HG03095 (cell line): ENCODE measurements around the gene EPSTI1.

Experiments used
- ATAC-seq: cut with Tn5 transposase; IDR thresholded peaks from one replicate; pipeline ENCODE4 v1.9.1; 2021; ENCODE audit warnings: moderate library complexity; ENCODE audit not compliant: unreplicated experiment

The EPSTI1 gene, protein sequence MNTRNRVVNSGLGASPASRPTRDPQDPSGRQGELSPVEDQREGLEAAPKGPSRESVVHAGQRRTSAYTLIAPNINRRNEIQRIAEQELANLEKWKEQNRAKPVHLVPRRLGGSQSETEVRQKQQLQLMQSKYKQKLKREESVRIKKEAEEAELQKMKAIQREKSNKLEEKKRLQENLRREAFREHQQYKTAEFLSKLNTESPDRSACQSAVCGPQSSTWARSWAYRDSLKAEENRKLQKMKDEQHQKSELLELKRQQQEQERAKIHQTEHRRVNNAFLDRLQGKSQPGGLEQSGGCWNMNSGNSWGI

DNA sequence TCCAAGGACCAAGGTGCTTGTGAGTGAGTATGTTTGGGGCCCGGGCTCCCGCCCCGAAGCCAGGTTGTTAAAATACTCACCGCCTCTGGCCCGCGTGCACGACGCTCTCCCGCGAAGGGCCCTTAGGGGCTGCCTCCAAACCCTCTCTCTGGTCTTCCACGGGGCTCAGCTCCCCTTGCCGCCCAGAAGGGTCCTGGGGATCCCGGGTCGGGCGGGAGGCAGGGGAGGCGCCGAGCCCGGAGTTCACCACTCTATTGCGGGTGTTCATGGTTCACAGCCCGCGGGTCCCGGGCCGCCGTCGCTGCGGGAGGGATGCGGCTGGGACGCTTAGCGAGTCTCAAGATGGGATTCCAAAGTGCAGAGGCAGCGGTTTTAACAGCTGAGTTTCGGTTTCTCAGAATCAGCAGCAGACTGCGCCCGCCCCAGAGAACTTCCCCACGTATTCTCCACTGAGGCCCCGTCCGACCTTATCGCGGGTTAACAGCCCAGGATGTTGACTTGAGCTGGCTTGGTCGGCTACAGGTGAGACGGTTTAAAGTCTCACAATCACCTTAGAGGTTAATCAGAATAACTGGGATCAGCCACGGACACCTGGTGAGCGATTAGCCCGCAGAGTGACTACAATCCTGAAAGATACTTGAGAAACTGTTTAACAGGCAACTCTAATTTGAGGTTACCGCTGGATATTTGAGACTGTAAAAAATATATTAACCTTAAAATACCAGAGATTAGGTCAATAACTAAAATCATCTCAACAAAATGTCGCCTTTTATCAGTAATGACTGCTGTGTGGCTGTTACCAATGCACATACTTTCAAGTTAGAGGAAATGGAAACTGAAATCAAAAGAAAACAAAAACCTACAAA is at the start of gene EPSTI1:
Gene EPSTI1, minus strand, starts transcription at position 344 of the 866 bp plus-strand sequence. Its CDS starts 76 bp downstream, at position 268.
- ATAC-seq = peak; percentile 73

DNA sequence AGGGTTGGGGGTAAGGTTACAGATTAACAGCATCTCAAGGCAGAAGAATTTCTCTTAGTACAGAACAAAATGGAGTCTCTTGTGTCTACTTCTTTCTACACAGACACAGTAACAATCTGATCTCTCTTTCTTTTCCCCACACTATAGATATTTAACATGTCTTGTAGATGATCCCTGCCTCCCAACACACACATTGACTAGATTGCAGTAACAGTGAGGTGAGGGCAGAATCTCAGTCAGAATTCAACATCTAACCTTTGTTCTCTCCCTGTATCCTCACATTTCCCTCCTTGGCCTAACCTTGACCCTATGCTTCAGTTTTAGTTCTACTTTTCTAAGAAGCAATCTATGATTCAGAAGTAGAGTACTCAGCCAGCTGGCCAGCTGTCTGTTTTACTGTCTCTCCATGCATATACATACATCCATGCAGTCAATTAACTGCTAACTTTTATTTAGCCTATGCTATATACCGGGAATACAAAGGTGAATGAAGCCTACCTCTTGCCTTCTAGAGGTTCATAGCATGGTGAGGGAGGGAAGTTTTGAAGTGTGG is 49.4 kb upstream of the EPSTI1 start:
- ATAC-seq = peak; percentile 58

DNA sequence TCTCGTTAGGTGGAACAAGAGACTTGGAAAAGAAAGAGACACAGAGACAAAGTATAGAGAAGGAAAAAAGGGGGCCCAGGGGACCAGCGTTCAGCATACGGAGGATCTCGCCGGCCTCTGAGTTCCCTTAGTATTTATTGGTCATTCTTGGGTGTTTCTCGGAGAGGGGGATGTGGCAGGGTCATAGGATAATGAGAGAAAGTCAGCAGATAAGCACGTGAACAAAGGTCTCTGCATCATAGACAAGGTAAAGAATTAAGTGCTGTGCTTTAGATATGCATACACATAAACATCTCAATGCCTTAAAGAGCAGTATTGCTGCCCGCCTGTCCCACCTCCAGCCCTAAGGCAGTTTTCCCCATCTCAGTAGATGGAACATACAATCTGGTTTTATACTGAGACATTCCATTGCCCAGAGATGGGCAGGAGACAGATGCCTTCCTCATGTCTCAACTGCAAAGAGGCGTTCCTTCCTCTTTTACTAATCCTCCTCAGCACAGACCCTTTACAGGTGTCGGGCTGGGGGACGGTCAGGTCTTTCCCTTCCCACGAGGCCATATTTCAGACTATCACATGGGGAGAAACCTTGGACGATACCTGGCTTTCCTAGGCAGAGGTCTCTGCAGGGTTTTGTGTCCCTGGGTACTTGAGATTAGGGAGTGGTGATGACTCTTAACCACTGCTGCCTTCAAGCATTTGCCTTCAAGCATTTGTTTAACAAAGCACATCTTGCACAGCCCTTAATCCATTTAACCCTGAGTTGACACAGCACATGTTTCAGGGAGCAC is 48.7 kb upstream of the EPSTI1 start:
- peak; percentile 13 for ATAC-seq

DNA sequence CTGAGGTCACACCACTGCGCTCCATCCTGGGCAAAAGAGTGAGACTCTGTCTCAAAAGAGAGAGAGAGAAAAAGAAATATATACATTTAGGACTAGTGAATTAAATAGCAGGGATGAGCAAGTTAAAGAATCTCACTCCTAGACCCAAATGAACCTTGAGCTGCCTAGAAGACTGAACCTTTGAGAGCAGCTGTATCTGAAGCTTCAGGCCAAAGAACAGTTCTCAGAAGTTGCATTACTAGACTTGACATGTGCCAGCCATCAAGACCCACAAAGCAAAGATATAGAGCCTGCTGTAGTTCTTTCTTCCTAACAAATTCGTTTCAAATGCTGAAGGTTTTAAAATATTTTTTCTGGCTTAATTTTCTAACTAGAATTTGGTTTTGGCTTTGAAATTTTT is 47.9 kb upstream of the EPSTI1 start:
- no peak for ATAC-seq

DNA sequence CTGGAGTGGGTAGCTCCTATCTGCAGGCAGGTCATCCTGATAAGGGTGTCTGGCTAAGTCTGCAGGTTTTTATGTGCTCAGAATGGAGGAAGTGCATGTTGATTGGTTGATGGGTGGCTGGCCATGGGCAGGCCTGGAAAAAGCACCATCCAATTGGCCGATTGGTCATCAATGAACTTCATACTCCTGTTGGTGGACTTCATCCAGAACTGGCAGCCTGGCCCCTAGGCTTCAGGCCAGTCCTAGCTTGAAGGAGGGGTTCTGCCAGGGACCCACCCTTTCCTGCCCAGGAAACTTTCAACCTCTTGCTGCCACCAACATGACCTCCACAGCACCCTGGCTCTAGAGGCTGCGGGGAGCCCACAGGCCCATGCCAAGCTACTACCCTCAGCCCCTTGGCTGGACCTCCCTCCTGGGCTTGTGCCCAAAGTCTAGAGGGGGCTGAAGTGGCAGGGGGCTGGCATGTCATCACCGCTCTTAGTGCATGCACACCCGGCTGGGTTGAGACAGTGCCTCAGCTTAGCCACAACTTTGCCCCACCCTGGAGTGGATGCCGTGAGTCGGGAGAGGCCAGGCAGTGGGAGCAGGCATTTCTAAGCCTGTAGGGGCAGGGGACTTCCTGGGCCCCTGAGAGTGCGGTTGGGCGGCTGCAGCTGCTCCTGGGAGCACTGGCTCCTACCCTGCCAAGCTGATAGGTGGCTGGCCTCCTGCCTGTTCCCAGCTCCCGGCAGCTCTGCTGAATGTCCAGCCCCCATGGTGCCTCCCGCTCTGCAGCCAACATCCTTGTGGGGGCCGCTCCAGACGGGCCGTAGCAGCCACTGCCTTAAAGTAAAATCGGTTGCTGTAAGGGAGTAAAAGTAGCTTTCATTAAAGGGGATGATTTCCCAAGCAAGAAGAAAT is 44.6 kb upstream of the EPSTI1 start:
- no peak for ATAC-seq

DNA sequence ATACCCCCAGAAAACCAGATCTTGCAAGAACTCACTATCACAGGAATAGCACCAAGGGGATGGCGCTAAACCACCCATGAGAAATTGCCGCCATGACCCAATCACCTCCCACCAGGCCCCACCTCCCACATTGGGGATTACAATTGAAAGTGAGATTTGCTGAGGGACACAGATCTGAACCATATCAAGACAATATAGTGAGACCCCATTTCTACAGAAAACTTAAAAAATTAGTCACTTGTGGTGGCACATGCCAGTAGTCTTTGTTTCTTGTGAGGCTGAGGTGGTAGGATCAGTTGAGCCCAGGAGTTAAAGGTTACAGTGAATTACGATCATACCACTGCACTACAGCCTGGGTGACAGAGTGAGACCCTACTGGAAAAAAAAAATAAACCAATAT is 41.0 kb upstream of the EPSTI1 start:
- no peak for ATAC-seq

DNA sequence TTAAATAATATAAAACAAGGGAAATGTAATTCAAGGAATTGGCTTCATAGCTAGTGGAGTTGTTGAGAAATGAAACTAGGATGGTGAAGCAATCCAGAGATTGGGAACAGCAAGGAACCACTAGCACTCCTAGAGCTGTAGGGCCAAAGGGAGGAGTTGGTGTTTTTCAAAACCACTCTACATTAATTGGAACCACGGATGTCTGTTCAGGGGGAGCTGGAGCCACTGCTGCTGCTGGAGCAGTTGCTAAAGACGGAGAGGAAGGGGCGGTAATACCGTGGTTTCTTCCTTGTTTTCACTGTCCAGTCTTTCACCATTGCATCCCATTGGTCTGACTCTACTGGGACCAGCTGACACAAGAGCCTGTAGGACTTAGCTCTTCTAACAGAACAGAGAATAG is 39.8 kb upstream of the EPSTI1 start:
- no peak for ATAC-seq

DNA sequence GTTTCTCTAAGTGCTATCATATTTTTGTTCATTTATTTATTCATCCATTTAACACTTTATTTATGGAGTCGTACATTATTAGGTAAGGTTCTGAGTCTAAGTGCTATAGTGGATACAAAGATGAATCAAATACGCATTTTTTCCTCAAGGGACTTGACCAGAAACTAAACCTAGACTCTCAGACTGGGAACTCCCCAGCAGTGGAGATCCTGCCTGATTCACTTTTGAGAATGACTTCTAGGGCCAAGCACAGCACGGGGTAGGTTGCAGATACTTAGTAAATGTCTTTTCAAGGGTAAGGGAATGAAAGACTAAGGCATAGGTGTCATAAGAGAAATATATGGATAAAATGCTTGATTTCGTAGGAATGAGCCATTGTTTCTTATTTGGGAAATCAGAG is 38.5 kb upstream of the EPSTI1 start:
- peak; percentile 63 for ATAC-seq

DNA sequence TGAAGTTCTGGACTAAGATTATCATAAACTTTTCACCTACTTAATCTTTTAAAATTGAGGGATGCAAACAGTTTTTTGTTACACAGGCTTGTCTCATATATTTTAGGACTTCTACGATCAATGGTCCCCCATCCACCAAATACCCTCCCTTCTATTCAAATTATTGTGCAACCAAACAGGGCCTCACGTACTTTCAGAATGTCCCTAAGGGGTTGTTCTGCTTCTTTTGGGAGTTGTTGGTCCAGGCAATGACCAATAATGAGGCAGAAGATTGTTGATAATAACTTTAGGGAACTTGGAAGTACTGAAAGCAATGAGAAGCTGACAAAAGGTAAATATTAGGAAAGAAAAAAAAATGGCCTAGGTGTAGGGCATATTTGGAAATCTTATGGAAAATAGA is 34.2 kb upstream of the EPSTI1 start:
- ATAC-seq = no peak

DNA sequence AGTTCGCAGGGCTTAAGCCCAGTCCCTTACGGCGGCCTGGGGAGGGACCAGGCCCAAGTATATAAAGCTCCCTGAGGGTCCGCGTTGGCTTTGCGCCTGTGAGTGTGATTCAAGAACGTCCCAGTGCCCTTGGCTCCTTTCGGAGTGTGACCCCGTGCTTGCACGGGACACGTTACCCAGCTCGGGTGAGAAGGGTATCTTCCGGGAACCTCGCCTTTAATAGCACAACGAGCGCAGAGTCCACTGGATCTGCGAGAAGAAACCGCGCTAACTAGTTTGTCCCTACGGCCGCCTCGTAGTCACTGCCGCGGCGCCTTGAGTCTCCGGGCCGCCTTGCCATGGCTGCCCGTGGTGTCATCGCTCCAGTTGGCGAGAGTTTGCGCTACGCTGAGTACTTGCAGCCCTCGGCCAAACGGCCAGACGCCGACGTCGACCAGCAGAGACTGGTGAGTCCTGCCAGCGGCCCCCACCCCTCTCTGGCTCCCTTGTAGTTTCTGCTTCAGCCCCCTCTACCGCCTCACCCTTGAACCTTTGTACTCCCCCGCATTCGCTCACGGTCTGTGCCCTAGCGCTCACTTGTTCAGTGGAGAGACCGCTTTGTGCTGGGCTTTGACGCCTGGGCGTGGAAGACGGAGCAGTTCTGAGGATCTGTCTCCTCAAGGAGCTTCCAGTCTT is 31.4 kb upstream of the EPSTI1 start, which contains the start of gene DNAJC15:
Gene DNAJC15, plus strand, starts transcription at position 298 of the 675 bp plus-strand sequence. Its CDS starts 41 bp downstream, at position 339.
- peak; percentile 85 for ATAC-seq

DNA sequence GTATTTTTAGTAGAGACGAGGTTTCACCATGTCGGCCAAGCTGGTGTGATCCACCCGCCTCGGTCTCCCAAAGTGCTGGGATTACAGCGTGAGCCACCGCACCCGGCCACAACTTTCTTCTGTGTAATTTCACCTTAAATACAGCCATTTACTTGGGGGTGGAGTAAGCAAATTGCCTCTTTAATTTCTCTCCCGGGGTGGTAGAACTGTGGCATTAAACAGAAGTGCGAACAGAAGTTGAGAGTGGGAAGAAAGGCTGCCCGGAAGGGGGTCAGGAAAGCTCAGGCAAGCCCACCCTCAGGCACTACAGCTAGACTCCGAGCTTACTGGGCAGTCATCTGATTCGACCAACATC is 30.9 kb upstream of the EPSTI1 start:
- no peak for ATAC-seq

DNA sequence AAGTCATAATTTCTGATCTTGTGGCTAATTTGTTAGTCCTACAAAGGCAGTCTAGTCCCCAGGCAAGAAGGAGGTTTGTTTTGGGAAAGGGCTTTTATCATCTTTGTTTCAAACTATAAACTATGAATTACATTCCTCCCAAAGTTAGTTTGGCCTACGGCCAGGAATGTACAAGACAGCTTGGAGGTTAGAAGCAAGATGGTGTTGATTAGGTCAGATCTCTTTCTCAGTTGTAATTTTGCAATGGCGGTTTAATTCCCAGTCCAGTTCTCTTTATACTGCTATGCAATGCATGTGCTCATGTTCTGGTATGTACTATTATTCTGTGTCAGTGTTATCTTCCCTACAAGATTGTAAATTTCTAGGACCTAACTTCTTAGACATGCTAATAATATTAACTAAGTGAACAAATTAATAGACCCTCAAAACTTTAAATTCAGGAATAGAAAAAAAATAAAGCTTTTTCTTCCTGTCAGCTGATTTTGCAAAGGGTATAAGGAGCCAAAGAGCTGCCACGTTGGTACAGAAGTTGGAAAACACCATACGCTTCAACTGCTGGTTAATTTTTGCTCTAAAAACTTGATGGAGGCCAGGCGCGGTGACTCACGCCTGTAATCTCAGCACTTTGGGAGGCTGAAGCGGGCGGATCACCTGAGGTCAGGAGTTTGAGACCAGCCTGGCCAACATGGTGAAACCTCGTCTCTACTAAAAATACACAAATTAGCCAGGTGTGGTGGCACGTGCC is 30.1 kb upstream of the EPSTI1 start:
- no peak for ATAC-seq

DNA sequence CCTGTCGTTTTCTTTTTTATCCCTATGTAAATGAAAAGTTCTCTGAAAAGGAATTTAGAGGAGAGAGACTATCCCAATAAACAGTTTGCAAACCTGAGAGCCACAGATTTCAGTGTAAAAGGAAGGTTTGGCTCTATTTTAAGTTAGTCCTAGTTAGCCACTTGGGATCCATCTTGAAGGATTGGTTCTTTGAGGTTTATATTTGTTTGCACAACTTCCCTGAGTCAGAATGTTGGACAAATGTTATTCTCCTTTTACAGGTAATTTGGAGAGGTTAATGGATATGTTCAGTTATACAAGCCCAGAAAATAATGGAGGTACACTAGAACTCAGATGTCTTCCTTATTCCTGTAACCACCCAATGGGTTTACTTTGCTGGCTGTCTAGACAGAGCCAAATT is 28.8 kb upstream of the EPSTI1 start:
- ATAC-seq = no peak

DNA sequence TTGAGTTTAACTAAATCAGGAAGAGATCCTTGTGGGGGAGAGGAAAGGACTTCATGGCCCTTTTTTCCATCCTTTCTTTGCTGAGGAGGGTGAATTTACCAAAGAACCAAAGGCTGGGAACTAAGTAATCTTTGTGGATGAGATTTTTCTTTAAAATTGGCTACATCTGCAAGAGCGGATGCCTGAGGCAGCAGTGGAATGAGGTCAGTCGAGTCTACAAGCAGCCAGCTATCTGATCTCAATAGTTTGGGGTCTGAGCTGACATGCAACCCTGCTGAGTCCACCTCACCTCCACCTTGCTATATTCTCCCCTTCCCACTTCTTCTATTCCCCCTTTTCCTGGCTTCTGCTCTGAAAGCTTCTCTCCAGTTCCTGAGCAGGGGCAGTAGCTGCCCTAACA is 27.8 kb upstream of the EPSTI1 start:
- ATAC-seq = no peak

DNA sequence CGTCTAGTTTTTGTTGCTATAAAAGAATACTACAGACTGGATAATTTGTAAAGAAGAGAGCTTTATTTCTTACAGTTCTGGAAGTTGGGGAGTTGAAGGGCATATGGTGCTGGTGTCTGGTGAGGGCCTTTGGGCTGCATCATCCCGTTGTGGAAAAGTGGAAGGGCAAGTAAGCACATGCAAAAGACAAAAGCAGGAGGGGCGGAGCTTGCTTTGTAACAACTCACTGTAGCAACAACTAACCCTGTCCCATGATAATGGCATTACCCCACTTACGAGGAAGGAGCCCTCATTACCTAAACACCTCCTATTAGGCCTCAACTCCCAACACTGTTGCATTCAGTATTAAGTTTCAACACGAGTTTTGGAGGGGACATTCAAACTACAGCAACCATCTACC is 24.2 kb upstream of the EPSTI1 start:
- no peak for ATAC-seq

DNA sequence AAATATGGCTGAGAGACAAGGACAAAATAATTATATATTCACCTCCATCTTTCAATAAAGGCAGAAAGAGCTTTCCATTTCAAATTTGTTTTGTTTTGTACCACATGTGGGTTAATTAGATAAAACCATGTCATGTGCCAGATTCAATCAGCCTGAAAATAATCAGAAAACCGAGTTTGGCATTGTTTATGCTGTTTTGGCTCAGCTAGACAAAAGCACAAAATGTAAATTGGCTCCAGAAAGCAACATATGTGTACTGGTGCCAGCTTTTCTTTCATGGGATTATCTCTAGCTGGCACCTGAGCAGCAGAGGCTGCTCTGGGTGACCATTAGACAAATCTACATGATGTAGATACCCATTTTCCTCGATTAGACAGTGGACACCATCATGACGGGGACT is 22.1 kb upstream of the EPSTI1 start:
- no peak for ATAC-seq

DNA sequence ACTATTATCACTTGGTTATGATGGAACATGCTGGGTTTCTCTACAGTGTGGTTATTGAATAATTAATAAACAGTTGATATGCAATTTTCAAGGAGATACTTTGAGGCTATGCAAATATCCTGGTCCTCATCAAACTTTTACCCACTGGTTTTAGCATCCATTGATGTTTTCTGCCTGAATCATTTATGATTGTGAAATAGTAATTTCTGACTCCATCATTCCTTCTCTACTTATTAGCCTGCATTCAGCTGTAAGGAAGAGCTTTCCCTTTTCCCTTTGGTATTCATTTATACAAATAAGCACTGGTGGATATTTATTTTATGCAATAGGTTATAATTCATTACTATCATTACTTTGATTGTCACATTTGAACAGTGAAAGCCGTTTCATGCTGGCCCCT is 17.5 kb upstream of the EPSTI1 start:
- no peak for ATAC-seq

DNA sequence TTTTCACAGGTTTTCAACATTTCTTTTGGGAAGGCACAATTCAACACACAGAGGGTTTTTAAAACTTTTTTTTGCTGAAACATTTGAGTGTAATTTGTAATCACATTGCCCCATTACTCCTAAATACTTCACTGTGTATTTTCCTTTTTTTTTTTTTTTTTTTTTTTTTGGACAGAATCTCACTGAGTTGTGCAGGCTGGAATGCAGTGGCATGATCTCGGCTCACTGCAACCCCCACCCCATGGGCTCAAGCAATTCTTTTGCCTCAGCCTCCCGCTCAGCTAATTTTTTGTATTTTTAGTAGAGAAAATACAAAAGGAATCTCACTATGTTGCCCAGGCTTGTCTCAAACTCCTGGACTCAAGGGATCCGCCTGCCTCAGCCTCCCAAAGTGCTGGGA is 16.6 kb upstream of the EPSTI1 start:
- ATAC-seq = no peak
